GM21390 (cell line): ENCODE results near the gene C9orf57.
A peak's percentile ranks its signal among the peaks of the same experiment; 100 is the strongest.
"Not testable (repeated sequence)": the region's sequence is repeated elsewhere in the genome, so short reads cannot be mapped to it uniquely, and the experiment has no call there.

Experiments used
- ATAC-seq: cut with Tn5 transposase; IDR thresholded peaks from one replicate; pipeline ENCODE4 v1.9.1; 2021; ENCODE audit not compliant: unreplicated experiment

The C9orf57 gene, protein sequence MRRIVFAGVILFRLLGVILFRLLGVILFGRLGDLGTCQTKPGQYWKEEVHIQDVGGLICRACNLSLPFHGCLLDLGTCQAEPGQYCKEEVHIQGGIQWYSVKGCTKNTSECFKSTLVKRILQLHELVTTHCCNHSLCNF

DNA sequence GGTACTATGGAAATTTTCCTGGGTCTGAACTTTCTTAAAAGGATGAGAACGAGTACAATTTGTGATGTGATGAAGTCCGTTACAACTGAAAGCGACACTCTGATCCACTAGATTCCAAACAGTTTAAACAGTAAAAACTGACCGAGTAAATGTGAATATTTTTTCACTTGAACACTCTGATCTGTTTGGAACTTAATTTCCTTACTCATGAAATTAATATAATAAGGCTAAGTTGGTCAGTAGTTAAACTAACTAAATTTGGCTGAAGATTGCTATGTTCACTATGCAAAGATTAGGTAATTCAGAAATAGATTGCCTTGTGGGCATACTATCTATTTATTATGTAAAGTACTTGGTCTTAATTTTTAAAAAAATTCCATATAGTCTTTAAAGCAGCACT, at the start of gene C9orf57:
Gene C9orf57, minus strand, starts transcription at position 101 of the 400 bp plus-strand sequence. CDS start 1,282 bp downstream, outside the sequence.
- ATAC-seq: no peak

DNA sequence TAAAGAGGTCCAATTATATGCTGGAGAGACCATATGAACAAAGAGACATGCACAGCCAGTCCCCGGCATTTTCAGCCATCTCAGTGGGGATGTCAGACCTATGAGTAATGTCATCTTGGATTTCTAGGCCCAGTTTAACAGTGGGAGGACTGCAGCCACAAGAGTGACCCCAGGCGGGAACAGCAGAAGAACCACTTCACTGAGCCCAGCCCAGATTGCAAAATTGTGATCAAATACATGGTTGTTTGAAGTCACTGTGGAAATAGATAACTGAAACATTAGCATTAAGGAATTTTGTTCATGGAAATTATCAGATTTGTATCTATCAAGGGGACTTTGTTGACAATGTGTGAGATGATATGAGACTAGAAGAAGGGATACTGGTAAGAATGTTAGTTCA, 42.1 kb upstream of the C9orf57 start:
- no peak for ATAC-seq

DNA sequence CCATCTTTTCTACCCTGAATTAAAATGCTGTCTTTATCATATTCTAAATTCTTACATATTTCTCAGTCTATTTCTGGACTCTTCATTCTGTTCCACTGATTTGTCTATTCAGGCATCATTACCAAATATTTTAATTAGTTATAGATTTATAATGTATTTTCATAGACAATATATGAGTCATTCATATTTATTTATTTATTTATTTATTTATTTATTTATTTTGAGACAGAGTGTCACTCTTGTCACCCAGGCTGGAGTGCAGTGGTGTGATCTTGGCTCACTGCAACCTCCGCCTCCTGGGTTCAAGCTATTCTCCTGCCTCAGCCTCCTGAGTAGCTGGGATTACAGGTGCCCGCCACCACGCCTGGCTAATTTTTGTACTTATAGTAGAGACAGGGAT, 35.1 kb upstream of the C9orf57 start:
- ATAC-seq: not testable (repeated sequence)

DNA sequence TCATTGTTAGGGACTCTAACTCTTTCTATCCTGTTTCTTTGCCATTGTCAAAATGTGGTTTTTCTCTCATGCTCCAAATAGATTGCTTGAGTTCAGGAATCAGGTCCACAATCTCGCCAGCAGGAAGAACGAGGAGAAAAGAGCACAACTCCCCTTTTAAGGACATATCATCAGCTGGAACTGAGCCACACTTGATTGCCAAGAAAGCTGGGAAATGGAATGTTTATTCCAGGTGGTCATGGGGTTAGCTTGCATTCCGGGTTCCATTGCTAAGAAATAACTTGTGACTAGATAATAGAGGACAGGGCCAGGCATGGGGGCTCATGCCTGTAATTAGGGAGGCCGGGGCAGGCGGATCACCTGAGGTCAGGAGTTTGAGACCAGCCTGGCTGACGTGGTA, 32.4 kb upstream of the C9orf57 start:
- no peak for ATAC-seq

DNA sequence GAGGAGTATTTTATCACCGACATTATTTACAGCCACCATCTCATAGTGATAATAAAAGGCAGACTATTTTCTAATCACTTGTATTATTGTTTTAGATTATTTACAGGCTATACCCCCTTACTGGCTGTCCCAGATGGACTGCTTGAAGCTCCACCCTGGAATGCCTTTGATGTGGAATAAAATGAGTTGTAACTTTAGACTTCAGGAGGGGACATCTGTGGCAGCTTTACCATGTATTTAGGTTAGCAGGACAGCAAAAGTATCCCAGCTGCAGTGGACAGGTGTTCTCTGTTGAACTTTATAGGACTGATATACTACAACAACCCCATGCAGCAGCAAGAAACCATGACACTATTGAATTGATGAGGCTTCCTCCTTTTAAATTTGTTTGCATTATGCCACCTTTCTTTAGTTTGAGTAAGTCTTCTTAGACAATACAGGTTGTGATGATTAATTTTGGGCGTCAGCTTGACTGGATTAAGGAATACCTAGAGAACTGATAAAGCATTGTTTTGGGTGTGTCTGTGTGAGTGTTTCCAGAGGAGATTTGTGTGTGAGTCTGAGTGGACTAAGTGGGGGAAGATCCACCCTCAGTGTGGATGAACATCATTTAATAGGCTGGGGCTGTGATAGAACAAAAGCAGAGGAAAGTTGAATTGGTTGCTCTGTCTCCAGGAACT, 29.2 kb upstream of the C9orf57 start:
- ATAC-seq: no peak

DNA sequence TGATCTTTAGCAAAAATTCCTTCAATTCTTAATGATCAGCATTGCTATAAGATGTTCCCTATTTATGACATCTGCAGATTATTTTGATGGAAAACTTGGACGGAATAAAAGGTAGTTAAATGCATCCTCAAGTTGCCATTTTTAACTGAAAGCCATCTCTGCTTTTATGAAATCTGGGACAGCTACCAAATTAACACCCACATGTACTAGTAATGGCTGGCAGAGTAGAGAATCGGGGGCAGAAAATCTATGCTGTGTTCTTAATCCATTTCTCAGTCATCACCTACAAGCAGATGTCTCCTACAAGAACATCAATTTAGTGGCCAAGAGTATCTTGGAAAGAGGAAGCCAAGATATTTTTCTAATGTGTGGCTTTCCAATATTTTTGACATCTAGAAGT, 22.1 kb upstream of the C9orf57 start:
- ATAC-seq: no peak

DNA sequence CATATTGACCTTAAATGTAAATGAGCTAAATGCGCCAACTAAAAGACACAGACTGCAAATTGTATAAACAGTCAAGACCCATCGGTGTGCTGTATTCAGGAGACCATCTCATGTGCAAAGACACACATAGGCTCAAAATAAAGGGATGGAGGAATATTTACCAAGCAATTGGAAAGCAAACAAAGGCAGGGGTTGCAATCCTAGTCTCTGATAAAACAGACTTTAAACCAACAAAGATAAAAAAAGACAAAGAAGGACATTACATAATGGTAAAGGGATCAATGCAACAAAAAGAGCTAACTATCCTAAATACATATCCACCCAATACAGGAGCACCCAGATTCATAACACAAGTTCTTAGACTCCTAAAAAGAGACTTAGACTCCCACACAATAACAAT, 14.3 kb upstream of the C9orf57 start:
- not testable (repeated sequence) for ATAC-seq

DNA sequence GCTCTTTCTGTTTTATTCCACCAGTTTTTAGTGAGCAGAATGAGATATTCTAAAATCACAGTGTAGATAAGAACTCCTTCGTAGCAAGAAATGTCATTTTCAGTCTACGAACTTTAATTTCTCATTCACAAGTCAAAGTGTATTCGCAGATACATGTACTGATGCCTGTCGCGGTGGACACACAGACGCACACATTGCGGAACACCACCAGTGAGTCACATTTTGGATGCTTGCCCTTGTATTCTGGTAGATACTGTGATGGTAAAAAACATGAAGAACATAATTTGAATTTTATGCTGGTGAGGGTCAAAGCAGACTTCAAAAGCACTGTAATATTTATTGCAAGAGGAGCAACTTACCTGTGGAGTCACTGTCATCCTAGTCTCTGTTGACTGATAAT, 4.7 kb upstream of the C9orf57 start:
- no peak for ATAC-seq

DNA sequence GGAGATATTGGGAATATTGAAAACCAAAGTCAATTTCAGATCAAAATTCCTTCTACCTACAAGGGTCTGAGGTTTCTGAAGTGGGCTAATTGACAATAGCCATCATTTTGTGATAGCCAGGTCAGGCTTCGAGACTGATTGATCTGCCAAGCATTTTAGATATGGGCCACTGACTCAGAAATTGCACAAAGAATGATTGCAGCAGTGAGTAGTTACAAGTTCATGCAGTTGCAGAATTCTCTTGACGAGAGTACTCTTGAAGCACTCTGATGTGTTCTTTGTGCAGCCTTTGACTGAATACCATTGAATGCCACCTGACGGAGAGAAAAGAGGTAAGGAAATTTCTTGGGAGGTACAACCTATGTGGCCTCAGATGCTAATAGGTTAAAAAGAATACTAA, 8.3 kb downstream of the C9orf57 start:
- no peak for ATAC-seq

DNA sequence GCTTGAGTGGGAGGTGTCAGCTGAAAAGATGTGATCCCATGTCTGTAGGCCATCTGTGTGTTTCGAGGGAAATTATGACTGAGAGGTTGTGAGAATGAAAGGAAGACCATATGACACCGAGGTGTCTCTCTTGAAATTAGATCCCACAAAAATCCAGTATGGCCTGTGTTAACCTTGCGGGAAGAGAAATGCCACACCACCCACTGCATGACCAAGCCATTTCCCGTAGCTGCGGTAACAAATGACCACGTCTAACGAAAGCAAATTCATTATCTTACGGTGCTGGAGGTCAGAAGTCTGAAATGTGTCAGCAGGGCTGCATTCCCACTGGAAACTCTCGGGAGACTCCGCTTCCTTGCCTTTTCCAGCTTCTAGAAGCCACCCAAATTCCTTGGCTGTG, 11.6 kb downstream of the C9orf57 start:
- no peak for ATAC-seq

DNA sequence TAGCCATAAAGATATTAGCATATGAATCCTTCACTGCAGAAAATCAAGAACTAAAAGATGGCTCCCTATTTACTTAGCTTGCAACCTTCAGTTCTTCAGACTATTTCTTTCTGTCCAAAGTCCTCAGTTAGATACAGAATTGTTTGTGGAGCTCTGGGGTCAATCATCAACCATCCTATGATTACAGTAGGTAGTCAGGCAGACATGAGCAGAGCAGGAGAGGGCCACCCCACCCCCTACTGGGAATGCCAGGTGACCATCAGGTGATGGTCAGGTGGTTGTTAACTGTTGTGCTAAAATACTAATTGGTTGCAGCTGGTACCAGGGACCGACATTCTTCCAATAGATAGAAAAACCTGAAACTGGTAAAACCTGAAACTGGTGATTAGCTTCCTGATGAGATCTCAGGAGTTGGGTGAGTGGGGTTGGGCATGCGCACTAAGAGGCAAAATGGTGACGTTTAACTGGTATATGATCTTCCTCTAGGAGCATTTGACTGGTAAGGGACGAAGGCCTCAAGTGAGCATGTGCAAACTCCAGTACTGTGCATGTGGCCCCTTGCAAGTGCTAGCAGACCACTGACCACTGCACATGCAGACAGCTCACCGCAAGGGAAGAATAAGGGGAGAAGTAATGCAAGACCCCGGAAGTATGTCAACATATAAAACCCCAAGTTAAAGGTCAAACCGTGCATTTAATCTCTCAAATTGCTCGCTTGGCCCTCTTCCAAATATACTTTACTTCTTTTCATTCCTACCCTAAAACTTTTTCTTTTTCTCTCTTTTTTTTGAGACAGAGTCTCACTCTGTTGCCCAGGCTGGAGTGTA, 13.6 kb downstream of the C9orf57 start:
- no peak for ATAC-seq

DNA sequence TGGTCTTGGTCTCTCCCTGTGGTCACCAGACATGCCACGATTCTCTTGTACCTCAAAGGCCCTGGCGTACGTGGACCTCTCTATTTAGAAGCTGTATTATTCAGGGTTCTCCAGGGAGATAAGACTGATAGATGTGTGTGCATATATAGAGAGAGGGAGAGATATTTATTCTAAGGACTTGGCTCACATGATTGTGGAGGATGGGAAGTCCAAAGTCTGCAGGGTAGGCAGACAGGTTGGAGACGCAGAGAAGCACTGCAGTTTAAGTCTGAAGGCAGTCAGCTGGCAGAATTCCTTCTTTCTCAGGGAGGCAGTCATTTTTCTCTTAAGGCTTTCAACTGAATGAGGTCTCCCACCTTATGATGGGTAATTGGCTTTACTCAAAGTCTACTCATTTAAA, 16.3 kb downstream of the C9orf57 start:
- no peak for ATAC-seq

DNA sequence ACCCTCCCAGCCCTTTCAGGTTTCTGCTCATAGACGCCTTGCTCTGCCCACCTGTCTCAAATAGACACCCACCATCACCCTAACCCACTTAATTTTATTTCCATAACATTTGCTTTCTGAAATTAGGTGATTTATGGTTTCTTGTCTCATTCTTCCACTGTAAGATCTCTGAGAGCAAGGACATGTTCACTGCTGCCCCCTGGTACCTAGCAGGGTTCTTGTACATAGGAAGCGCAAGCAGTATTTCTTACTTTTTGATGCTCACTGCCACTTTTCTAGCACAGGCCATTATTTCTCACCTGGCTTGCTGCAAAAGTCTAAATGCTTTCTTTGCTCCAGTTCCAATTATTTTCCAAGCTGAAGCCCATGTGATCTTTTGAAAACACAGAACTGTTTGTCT, 16.8 kb downstream of the C9orf57 start:
- no peak for ATAC-seq

DNA sequence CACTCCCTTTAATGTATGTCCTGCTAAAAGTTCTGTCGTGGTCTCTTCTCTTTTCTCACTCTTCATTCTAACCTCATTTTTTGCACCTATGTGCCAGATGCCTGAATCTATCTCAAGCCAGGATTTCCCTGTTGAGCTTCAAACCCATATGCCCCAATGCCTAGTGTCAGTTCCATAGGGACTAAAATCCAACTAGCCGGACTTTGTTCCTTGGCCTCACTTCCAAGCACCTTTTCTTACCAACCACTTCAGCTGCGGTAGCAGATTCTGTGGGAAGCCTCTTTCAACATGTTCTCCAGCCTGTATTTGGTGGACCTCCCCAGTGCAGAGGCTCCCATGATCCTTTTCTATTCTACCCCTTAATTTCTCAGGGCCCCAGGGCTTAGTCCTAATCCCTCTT, 17.5 kb downstream of the C9orf57 start:
- no peak for ATAC-seq

DNA sequence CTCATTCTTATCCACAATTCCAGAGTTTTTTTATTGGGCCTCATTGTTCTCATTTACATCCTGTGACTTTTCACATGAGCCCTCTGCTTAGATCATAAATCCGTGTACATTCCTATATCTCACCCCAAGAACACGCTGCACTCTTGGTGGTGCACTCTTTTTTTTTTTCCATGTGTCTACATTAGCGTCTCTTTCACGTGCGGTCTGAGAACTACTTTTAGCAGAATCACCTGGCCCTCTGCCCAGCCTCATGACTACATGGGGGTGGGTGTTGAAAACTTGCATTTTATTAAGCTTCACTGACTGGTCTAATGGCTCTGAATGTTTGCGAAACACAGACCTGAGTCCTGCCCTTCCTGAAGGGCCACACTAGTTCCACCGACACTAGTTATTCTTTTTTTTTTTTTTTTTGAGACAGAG, 18.6 kb downstream of the C9orf57 start:
- no peak for ATAC-seq

DNA sequence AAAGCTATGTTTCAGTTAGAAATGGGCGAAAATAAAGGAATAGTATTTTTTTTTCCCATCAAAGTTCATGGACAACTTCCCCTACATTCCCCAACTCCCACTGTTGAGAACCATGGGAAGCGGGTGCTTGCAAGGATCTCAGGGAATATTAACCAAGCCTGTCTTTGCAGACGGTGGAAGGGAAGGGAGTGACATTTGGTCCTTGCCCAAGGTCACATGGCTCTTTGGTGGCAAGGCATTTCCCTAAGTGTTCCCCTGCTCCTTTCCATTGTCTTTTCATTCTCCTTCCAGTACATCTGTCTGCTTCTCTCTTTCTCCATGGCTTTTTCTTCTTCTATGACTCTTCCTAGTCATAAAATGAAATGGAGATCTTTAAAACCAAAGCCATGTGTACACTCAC, 19.0 kb downstream of the C9orf57 start:
- no peak for ATAC-seq

DNA sequence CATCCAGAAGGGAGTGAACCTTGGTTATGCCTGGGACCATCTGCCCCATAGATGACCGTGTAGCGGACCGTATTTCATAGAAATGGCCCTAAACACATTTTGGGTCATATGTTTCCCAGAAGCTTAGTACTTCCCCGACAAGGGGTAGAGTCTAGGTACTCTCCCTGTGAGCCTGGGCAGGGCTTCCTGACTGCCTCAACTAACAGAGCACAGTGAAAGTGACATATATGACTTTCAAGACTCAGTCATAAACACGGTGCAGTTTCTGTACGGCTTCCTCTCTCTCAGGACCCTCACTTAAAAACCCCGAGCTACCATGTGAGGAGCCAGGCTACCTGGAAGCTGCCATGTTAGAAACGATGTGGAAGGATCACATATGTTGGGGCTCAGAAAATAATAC, 20.9 kb downstream of the C9orf57 start:
- no peak for ATAC-seq

DNA sequence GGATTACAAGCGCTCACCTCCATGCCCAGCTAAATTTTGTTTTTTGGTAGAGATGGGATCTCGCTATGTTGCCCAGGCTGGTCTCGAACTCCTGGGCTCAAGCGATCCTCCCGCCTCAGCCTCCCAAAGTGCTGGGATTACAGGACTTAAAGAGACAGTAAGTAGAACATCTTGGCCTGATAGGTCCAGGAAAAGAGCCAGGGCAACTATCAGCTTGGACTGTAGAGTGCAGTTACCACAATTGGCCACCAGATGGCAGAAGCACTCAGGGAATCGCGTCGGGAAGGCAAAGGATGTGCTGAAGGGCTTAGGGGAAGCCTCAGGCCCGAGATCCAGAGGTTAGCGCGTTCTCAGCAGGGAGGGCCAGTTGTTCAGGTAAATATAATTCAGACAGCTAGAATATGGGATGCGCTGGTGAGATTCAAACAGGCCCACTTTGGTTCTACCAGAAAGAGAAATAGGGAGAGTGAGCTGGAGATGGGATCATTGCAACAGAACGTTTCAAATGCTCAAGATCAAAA, 21.5 kb downstream of the C9orf57 start:
- ATAC-seq: peak; percentile 78

DNA sequence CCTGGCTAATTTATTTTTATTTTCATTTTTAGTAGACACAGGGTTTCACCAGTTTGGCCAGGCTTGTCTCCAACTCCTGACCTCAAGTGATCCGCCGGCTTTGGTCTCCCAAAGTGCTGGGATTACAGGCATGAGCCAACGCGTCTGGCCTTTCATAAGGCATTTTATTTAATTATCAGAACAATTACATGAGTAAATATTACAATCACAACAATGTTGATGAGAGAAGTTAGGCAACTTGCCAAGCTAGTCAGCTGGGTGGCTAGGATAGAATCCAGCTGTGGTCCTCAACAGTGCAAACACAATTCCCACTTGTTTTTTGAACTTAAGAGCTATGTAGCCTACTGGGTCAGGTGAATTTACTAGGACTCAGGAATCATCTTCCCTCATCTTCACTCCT, 22.0 kb downstream of the C9orf57 start:
- ATAC-seq: no peak

DNA sequence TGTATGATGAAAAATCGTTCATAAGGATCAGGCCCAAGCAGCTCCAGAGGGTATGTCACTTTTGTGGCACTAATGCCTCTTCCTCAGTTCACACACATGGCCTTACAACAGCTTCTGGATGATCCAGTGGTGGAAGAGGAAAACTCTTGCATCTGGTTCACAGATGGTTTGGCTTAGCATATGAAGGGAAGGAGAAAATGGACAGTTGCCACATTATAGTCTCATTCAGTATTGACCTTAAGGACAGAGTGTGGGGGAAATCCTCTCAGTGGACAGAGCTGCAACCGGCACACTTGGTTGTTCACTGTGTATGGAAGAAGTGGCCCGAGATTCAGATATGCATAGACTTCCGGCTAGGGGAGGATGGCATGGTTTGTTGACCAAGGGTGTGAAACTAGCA, 22.8 kb downstream of the C9orf57 start:
- no peak for ATAC-seq

DNA sequence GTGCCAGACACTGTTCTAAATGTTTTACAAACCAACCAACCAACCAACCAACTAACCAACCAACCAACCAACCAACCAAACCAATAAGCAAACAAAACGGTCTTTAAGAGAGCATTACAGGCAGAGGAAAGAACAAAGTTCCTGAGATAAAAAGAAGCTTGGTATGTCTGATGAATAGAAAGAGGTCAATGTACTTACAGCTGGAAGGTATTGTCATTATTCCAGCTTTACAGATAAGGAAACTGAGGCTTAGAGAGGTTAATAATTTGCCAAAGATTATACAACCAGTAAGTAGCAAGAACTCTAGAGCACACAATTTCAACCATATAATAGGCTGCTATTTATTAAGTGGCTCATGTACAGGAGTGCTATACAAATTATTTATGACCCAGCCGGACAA, 29.6 kb downstream of the C9orf57 start:
- ATAC-seq: no peak

DNA sequence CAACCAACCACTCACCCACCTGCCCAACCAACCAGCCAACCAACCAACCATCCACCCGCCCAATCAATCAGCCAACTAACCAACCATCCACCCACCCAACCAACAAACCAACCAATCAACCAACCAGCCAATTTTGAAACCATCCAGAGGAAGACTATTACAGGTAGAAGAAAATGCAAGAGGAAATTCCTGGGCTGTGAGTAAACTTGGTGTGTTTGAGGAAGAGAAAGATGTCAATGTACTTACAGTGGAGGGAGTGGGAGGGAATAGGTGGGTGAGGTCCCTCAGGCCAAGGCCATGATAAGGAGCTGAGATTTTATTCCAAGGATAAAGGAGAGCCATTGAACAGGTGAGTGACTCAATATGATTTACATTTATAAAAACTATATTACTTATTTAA, 30.4 kb downstream of the C9orf57 start:
- ATAC-seq: no peak
